OCI-LY7 (cell line): ENCODE data around the gene GBA3. TPM values are rescaled to one million over a fixed set of nuclear protein-coding genes. Genes with fewer than 3 reads are reported as not detected.

Experiments
- BruUV-seq: library from RNA; stranded (reverse); fragments of 400-500 nt; replicated peaks from 2 replicates; lab custom pipeline; 2021; lab: Mats Ljungman, UMichigan
- CTCF ChIA-PET: fragments of 300-600 bp; sonication (Branson Sonifier 250); formaldehyde crosslinking; loops from one replicate; lab custom pipeline; 2022; ENCODE audit warnings: antibody characterized with exemption; ENCODE audit not compliant: unreplicated experiment; lab: Charles Lee
- POLR2A ChIA-PET: fragments of 300-600 bp; sonication (Branson Sonifier 250); formaldehyde crosslinking; loops from one replicate; lab custom pipeline; 2022; ENCODE audit warnings: antibody characterized with exemption; lab: Charles Lee
- DNase-seq: peaks from one replicate; pipeline ENCODE4 v3.0.0-alpha.2; 2015; ENCODE audit warnings: low spot score
- H2AFZ ChIP-seq: fragments of 200-600 bp; sonication (generic), shearing (Covaris generic); 2 replicates; pipeline ENCODE4 v1.6.1; 2014; ENCODE audit warnings: mild to moderate bottlenecking, antibody characterized with exemption, low read length, moderate library complexity
- H3K27ac ChIP-seq: fragments of 200-600 bp; sonication (generic); 2 replicates; pipeline ENCODE4 v1.5.1; 2014; ENCODE audit warnings: mixed run types, low read depth, mild to moderate bottlenecking, moderate library complexity, low read length, inconsistent platforms; ENCODE audit not compliant: poor library complexity, severe bottlenecking
- H3K36me3 ChIP-seq: fragments of 200-600 bp; sonication (generic); 2 replicates; pipeline ENCODE4 v1.6.1; 2014; ENCODE audit warnings: mild to moderate bottlenecking, antibody characterized with exemption, low read length, moderate library complexity, mixed read lengths; ENCODE audit not compliant: insufficient read depth
- H3K4me1 ChIP-seq: fragments of 200-600 bp; sonication (generic); 2 replicates; pipeline ENCODE4 v1.5.1; 2014; ENCODE audit warnings: mild to moderate bottlenecking, low read length; ENCODE audit not compliant: insufficient read depth, poor library complexity, severe bottlenecking
- H3K4me2 ChIP-seq: fragments of 200-600 bp; sonication (generic); 2 replicates; pipeline ENCODE4 v1.6.1; 2014; ENCODE audit warnings: mild to moderate bottlenecking, low read length
- H3K4me3 ChIP-seq: fragments of 200-600 bp; sonication (generic); 2 replicates; pipeline ENCODE4 v1.5.1; 2014; ENCODE audit warnings: mild to moderate bottlenecking, low read depth, low read length; ENCODE audit not compliant: poor library complexity, severe bottlenecking
- H3K79me2 ChIP-seq: fragments of 200-600 bp; sonication (generic); 2 replicates; pipeline ENCODE4 v1.6.1; 2016; ENCODE audit warnings: low read depth, mild to moderate bottlenecking, low read length, moderate library complexity, mixed read lengths; ENCODE audit not compliant: insufficient read depth
- H3K9me2 ChIP-seq: fragments of 200-600 bp; sonication (generic); 2 replicates; pipeline ENCODE4 v1.6.1; 2016; ENCODE audit warnings: mild to moderate bottlenecking, low read length, mixed read lengths; ENCODE audit not compliant: insufficient read depth
- H3K9me3 ChIP-seq: fragments of 200-600 bp; sonication (generic); 2 replicates; pipeline ENCODE4 v1.6.1; 2014; ENCODE audit warnings: mild to moderate bottlenecking, mixed run types, low read length, mixed read lengths
- H4K20me1 ChIP-seq: fragments of 200-600 bp; sonication (generic); 2 replicates; pipeline ENCODE4 v1.6.1; 2014; ENCODE audit warnings: mild to moderate bottlenecking, antibody characterized with exemption, low read length, moderate library complexity, mixed read lengths; ENCODE audit not compliant: insufficient read depth
- EZH2phosphoT487 ChIP-seq: fragments of 200-600 bp; sonication (generic); IDR thresholded peaks from 2 replicates; pipeline ENCODE4 v1.6.1; 2018; ENCODE audit warnings: low read depth, borderline replicate concordance, mild to moderate bottlenecking, mixed run types, antibody characterized with exemption, low read length, moderate library complexity, mixed read lengths
- intact Hi-C: fragments of 100-400 bp; cut with micrococcal nuclease; formaldehyde crosslinking; loops from one replicate; pipeline ENCODE4 v1.10.0; 2022; ENCODE audit not compliant: unreplicated experiment
- total RNA-seq, 2 experiments: library from RNA; depleted of rRNA in 1 of 2; stranded (reverse); fragments of >200 nt in 1 of 2; shearing (Covaris generic) in 1 of 2; gene quantifications; 2 replicates each; pipeline ENCODE4 v1.2.3, GENCODE V29; 2014 to 2022
- TF ChIP-seq, protein P1 (sequence below): fragments of 200-600 bp; sonication (generic); conservative IDR thresholded peaks from 2 replicates; pipeline ENCODE4 v1.5.1; 2014; ENCODE audit warnings: mild to moderate bottlenecking, antibody characterized with exemption, low read length, moderate library complexity, mixed read lengths

The GBA3 gene
- total RNA-seq, 2 experiments from 2014 or later: not detected

DNA sequence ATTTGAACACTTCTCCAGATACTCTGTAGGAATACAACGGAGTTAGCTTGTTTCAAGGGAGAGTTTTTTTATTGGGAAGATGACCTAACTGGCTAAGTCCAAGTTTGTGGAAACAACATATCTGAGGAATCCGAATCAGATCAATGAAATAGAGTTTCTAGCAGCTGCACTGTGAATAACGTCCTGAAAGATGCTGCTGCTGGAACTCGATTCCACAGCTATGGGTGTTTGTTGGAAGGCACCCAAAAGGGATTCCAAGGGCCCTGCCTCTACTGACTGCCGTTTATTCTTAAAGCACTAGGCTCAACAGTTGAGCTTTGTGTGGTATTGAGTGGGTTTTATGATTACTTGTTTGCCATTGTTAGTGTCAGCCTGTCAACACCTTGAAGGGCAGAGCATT lies 6.6 kb upstream of the GBA3 start:
- H4K20me1 ChIP-seq: no peaks in the 10 kb centered on the region
- no peaks in the 10 kb centered on the region for H3K4me1 ChIP-seq
- no peaks in the 10 kb centered on the region for H3K9me2 ChIP-seq
- intact Hi-C loops: loop anchor here (10.0 kb wide), 1 partner anchor 901 kb away; no protein-coding TSS in a partner anchor
- H3K79me2 ChIP-seq: no peaks in the 10 kb centered on the region
- no peak overlapping the region for H2AFZ ChIP-seq
- H3K4me3 ChIP-seq: no peak overlapping the region
- no peak overlapping the region for H3K4me2 ChIP-seq
- TF ChIP-seq, protein P1, sequence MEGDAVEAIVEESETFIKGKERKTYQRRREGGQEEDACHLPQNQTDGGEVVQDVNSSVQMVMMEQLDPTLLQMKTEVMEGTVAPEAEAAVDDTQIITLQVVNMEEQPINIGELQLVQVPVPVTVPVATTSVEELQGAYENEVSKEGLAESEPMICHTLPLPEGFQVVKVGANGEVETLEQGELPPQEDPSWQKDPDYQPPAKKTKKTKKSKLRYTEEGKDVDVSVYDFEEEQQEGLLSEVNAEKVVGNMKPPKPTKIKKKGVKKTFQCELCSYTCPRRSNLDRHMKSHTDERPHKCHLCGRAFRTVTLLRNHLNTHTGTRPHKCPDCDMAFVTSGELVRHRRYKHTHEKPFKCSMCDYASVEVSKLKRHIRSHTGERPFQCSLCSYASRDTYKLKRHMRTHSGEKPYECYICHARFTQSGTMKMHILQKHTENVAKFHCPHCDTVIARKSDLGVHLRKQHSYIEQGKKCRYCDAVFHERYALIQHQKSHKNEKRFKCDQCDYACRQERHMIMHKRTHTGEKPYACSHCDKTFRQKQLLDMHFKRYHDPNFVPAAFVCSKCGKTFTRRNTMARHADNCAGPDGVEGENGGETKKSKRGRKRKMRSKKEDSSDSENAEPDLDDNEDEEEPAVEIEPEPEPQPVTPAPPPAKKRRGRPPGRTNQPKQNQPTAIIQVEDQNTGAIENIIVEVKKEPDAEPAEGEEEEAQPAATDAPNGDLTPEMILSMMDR: no peak
- no peak for TF ChIP-seq EZH2phosphoT487
- ChIA-PET POLR2A (no interaction called here), CTCF (no interaction called here)
- H3K36me3 ChIP-seq: no peaks in the 10 kb centered on the region
- no peaks in the 10 kb centered on the region for H3K9me3 ChIP-seq
- no peak for DNase-seq
- no TSS peak for BruUV-seq
- H3K27ac ChIP-seq: no peak overlapping the region

DNA sequence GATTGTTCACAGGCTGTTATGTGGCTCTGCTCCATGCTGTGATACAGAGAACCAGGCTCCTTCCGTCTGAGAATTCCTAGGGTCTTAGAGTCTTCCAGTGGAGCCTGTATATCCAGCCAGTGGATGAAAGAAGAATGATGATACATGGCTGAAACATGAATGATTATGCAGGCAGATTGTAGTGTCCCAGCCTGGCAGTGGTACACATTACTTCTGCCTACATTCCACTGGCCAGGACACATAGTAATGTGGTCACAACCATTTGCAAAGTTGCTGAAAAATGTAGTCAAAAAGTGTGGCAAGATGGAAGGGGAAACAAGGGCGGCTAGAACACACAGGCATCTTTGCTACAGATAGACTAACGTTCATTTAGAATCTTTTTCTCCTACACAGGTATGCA lies 4.5 kb upstream of the GBA3 start:
- TF ChIP-seq, protein P1: no peak
- TF ChIP-seq EZH2phosphoT487: no peak
- no peak for DNase-seq
- Histone ChIP-seq H3K4me1 (no peaks in the 10 kb centered on the region), H3K4me3 (no peak overlapping the region), H3K4me2 (no peak overlapping the region), H3K36me3 (no peaks in the 10 kb centered on the region), H3K27ac (no peak overlapping the region), H2AFZ (no peak overlapping the region), H3K9me2 (no peaks in the 10 kb centered on the region), H3K79me2 (no peaks in the 10 kb centered on the region), H4K20me1 (no peaks in the 10 kb centered on the region), H3K9me3 (no peaks in the 10 kb centered on the region)
- intact Hi-C loops: loop anchor here (10.0 kb wide), 1 partner anchor 903 kb away; no protein-coding TSS in a partner anchor
- ChIA-PET CTCF (no interaction called here), POLR2A (no interaction called here)
- no TSS peak for BruUV-seq

DNA sequence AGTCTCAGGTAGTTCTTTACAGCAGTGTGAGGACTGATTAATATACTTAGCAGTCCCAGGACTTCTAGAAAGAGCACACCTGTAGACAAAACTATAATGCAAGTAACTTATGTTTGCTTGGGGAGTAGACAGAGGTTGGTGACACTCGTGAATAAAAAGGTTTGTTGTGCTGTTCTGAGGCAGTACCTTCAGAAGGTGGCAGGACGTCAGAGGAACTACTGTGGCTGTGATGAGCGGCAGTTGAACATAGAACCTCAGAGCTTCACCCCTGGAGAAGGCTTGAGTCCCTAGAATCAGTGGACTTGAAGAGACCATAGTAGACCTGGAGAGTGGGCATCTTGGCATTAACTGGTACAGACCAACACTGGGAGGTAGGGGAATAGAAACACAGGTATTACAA lies 3.3 kb upstream of the GBA3 start:
- Histone ChIP-seq H3K4me2 (no peak overlapping the region), H3K36me3 (no peaks in the 10 kb centered on the region), H3K4me3 (no peak overlapping the region), H3K9me3 (no peaks in the 10 kb centered on the region), H3K79me2 (no peaks in the 10 kb centered on the region), H3K9me2 (no peaks in the 10 kb centered on the region), H3K4me1 (no peaks in the 10 kb centered on the region), H3K27ac (no peak overlapping the region), H4K20me1 (no peaks in the 10 kb centered on the region), H2AFZ (no peak overlapping the region)
- CTCF ChIA-PET: no interaction called here
- TF ChIP-seq EZH2phosphoT487: no peak
- TF ChIP-seq, protein P1: no peak
- POLR2A ChIA-PET: no interaction called here
- BruUV-seq: no TSS peak
- no peak for DNase-seq
- intact Hi-C loops: loop anchor here (10.0 kb wide), 1 partner anchor 905 kb away; no protein-coding TSS in a partner anchor
